Muscle of back (tissue), 11 donors: ENCODE data around the gene ITPKA. TPM values are rescaled to one million over a fixed set of nuclear protein-coding genes. Genes with fewer than 3 reads are reported as not detected.

Experiments
- DNase-seq, 3 donors: peaks; one replicate each; pipeline versions ENCODE4 v3.0.0 to v3.0.0-alpha.2; 2013
- polyA plus RNA-seq, 10 donors: library from polyadenylated mRNA; unstranded; fragments of 120-200 nt; gene quantifications; one replicate each; pipeline ENCODE4 v1.2.1, GENCODE V29; 2013; ENCODE audit not compliant: insufficient read length in 10 of 10

The ITPKA gene
- polyA plus RNA-seq, 10 donors = 0.32 to 0.94 (median 0.53) TPM; not detected in 3

GRCh38 chr15:41507820-41508290 lies 14.2 kb downstream of the ITPKA start:
- DNase-seq = no peak

GRCh38 chr15:41510728-41511127 lies 17.1 kb downstream of the ITPKA start:
- no peak for DNase-seq

GRCh38 chr15:41511331-41511898 lies 17.7 kb downstream of the ITPKA start:
- no peak for DNase-seq

GRCh38 chr15:41511899-41512369 lies 18.3 kb downstream of the ITPKA start:
- peak in 1 of 3 donors; percentile 26 for DNase-seq

GRCh38 chr15:41512512-41512939 lies 18.9 kb downstream of the ITPKA start:
- peak in 1 of 3 donors; percentile 26 for DNase-seq

GRCh38 chr15:41512940-41513505 lies 19.3 kb downstream of the ITPKA start:
- peak in 1 of 3 donors; percentile 46 for DNase-seq

GRCh38 chr15:41513506-41514227 lies 20.0 kb downstream of the ITPKA start, which contains the start of gene LTK:
LTK (minus strand) TSS chr15:41513827; CDS start chr15:41513709, 118 bp downstream.
- DNase-seq = peak in 1 of 3 donors; percentile 52

- no peak for DNase-seq
Observed at GRCh38 chr15:41517895-41518449, 24.3 kb downstream of the ITPKA start.

GRCh38 chr15:41520636-41521035 lies 27.0 kb downstream of the ITPKA start:
- DNase-seq = no peak

GRCh38 chr15:41521614-41522013 lies 27.9 kb downstream of the ITPKA start:
- DNase-seq = no peak

- DNase-seq = no peak
Observed at GRCh38 chr15:41523097-41523496, 29.4 kb downstream of the ITPKA start.

- DNase-seq = no peak
Observed at GRCh38 chr15:41530363-41530956, 36.8 kb downstream of the ITPKA start.

GRCh38 chr15:41535544-41535943 lies 41.9 kb downstream of the ITPKA start:
- DNase-seq = no peak

GRCh38 chr15:41536866-41537265 lies 43.2 kb downstream of the ITPKA start:
- DNase-seq = no peak

GRCh38 chr15:41543521-41543870 lies 49.8 kb downstream of the ITPKA start:
- no peak for DNase-seq

GRCh38 chr15:41544650-41545015 lies 51.0 kb downstream of the ITPKA start:
- DNase-seq = no peak

GRCh38 chr15:41545218-41545617 lies 51.5 kb downstream of the ITPKA start:
- no peak for DNase-seq

GRCh38 chr15:41546851-41547786 lies 53.4 kb downstream of the ITPKA start:
- no peak for DNase-seq

GRCh38 chr15:41550066-41550775 lies 56.5 kb downstream of the ITPKA start:
- DNase-seq = no peak
